HCT116 (cell line): ENCODE results near the gene FSIP1. TPM values are rescaled to one million over a fixed set of nuclear protein-coding genes. Genes with fewer than 3 reads are reported as not detected.

Experiments used
- ATAC-seq: fragments of 200-7000 bp; cut with Tn5 transposase; 2 replicates; pipeline ENCODE4 v1.9.1; 2020; ENCODE audit warnings: mild to moderate bottlenecking, moderate library complexity
- BruUV-seq: library from RNA; stranded (reverse); fragments of 400-500 nt; replicated peaks from 2 replicates; lab custom pipeline; 2021; lab: Mats Ljungman, UMichigan
- CTCF ChIA-PET: fragments of 300-600 bp; sonication (Branson Sonifier 250); formaldehyde crosslinking; loops from one replicate; lab custom pipeline; 2021; ENCODE audit warnings: antibody characterized with exemption; lab: Charles Lee
- POLR2A ChIA-PET: fragments of 300-600, 350-600 bp; sonication (Branson Sonifier 250); formaldehyde crosslinking; loops from one replicate; lab custom pipeline; 2021; ENCODE audit warnings: antibody characterized with exemption; lab: Charles Lee
- RAD21 ChIA-PET, 2 experiments: fragments of 300-600 bp; sonication (Branson Sonifier 250); formaldehyde crosslinking; loops; one replicate each; lab custom pipeline; 2023; ENCODE audit warnings: low total read pairs in 2 of 2; ENCODE audit not compliant: uncharacterized antibody in 2 of 2, unreplicated experiment in 2 of 2, low non-redundant PET in 1 of 2; lab: Charles Lee
- DNase-seq: peaks from one replicate; pipeline ENCODE4 v3.0.0-alpha.2; 2010; ENCODE audit warnings: low read depth, low spot score
- H2AFZ ChIP-seq: fragments of 200-600 bp; shearing (Covaris generic), sonication (generic); 2 replicates; pipeline ENCODE4 v1.6.1; 2017; ENCODE audit warnings: low read depth, mixed run types, mixed read lengths, antibody characterized with exemption, low read length; ENCODE audit not compliant: poor library complexity, severe bottlenecking
- H3K27ac ChIP-seq: 2 replicates; pipeline ENCODE4 v1.5.1; 2012; ENCODE audit warnings: low read depth, low read length
- H3K27me3 ChIP-seq: fragments of 200-600 bp; sonication (generic); 2 replicates; pipeline ENCODE4 v1.6.1; 2016; ENCODE audit warnings: mixed run types, low read length, mixed read lengths; ENCODE audit not compliant: insufficient read depth
- H3K36me3 ChIP-seq, 2 experiments: fragments of 200-500 bp in 1 of 2; fragments of 200-600 bp in 1 of 2; sonication (Bioruptor generic) in 1 of 2; sonication (generic) in 1 of 2; 2 replicates each; pipeline versions ENCODE4 v1.5.1 to v1.6.1; 2014 to 2016; ENCODE audit warnings: low read length in 2 of 2, inconsistent platforms in 1 of 2, mixed read lengths in 1 of 2, mixed run types in 1 of 2; ENCODE audit not compliant: insufficient read depth in 2 of 2, control insufficient read depth in 1 of 2
- H3K4me1 ChIP-seq, 2 experiments: fragments of 200-600 bp in 1 of 2; sonication (generic) in 1 of 2; 2 replicates each; pipeline versions ENCODE4 v1.5.1 to v1.6.1; 2012 to 2017; ENCODE audit warnings: low read length in 2 of 2, inconsistent platforms in 1 of 2, mild to moderate bottlenecking in 1 of 2, mixed read lengths in 1 of 2, mixed run types in 1 of 2, moderate library complexity in 1 of 2; ENCODE audit not compliant: insufficient read depth in 2 of 2, control insufficient read depth in 1 of 2
- H3K4me2 ChIP-seq: fragments of 200-600 bp; sonication (generic); 2 replicates; pipeline ENCODE4 v1.6.1; 2017; ENCODE audit warnings: mixed run types, low read length, mixed read lengths
- H3K4me3 ChIP-seq, 2 experiments: fragments of 200-600 bp in 1 of 2; sonication (generic) in 1 of 2; replicated peaks in 1 of 2; 2 replicates each; pipeline ENCODE4 v1.5.1; 2011 to 2016; ENCODE audit warnings: low read length in 2 of 2, control low read depth in 1 of 2, low read depth in 1 of 2, mild to moderate bottlenecking in 1 of 2, mixed read lengths in 1 of 2, mixed run types in 1 of 2
- H3K79me2 ChIP-seq: fragments of 200-600 bp; sonication (generic); 2 replicates; pipeline ENCODE4 v1.6.1; 2017; ENCODE audit warnings: mild to moderate bottlenecking, mixed run types, low read length, moderate library complexity, mixed read lengths; ENCODE audit not compliant: insufficient read depth
- H3K9ac ChIP-seq: fragments of 200-600 bp; sonication (generic); 2 replicates; pipeline ENCODE4 v1.6.1; 2016; ENCODE audit warnings: low read length, mixed read lengths
- H3K9me2 ChIP-seq: fragments of 200-600 bp; sonication (generic), shearing (Covaris generic); 2 replicates; pipeline ENCODE4 v1.6.1; 2017; ENCODE audit warnings: mixed run types, mild to moderate bottlenecking, moderate library complexity; ENCODE audit not compliant: insufficient read depth
- H3K9me3 ChIP-seq, 2 experiments: fragments of 200-500 bp in 1 of 2; fragments of 200-600 bp in 1 of 2; sonication (Bioruptor generic) in 1 of 2; sonication (generic) in 1 of 2; 2 replicates each; pipeline ENCODE4 v1.6.1; 2014 to 2017; ENCODE audit warnings: low read length in 2 of 2, mixed read lengths in 2 of 2, inconsistent platforms in 1 of 2, low read depth in 1 of 2, mild to moderate bottlenecking in 1 of 2, mixed run types in 1 of 2, moderate library complexity in 1 of 2; ENCODE audit not compliant: control insufficient read depth in 1 of 2, insufficient read depth in 1 of 2
- H4K20me1 ChIP-seq: fragments of 200-600 bp; sonication (generic), shearing (Covaris generic); 2 replicates; pipeline ENCODE4 v1.6.1; 2017; ENCODE audit warnings: mixed run types, mild to moderate bottlenecking, moderate library complexity; ENCODE audit not compliant: insufficient read depth
- ATF3 ChIP-seq: IDR thresholded peaks from 2 replicates; pipeline ENCODE4 v1.6.1; 2012
- ELF1 ChIP-seq: IDR thresholded peaks from 2 replicates; pipeline ENCODE4 v1.6.1; 2012; ENCODE audit warnings: low read depth, borderline replicate concordance
- EZH2phosphoT487 ChIP-seq: fragments of 200-600 bp; IDR thresholded peaks from 2 replicates; pipeline ENCODE4 v1.6.1; 2018; ENCODE audit warnings: antibody characterized with exemption, borderline replicate concordance
- FOSL1 ChIP-seq: IDR thresholded peaks from 2 replicates; pipeline ENCODE4 v1.6.1; 2012; ENCODE audit warnings: low read depth
- POLR2A ChIP-seq: IDR thresholded peaks from 2 replicates; pipeline ENCODE4 v1.7.0; 2011; ENCODE audit warnings: borderline replicate concordance; ENCODE audit not compliant: insufficient read depth, insufficient read length; ENCODE audit errors: extremely low read depth
- RAD21 ChIP-seq: IDR thresholded peaks from 2 replicates; pipeline ENCODE4 v1.6.1; 2012; ENCODE audit warnings: low read depth, mild to moderate bottlenecking
- REST ChIP-seq: IDR thresholded peaks from 2 replicates; pipeline ENCODE4 v1.6.1; 2012; ENCODE audit warnings: low read depth
- TCF7L2 ChIP-seq: IDR thresholded peaks from 2 replicates; pipeline ENCODE4 v1.7.0; 2011; ENCODE audit warnings: borderline replicate concordance, inconsistent platforms; ENCODE audit not compliant: insufficient read depth, insufficient read length; ENCODE audit errors: extremely low read depth
- YY1 ChIP-seq: IDR thresholded peaks from 2 replicates; pipeline ENCODE4 v1.6.1; 2011; ENCODE audit warnings: low read length, low read depth, moderate library complexity, mild to moderate bottlenecking; ENCODE audit not compliant: insufficient replicate concordance; ENCODE audit errors: extremely low read depth
- ZFX ChIP-seq: fragments of 450-650 bp; IDR thresholded peaks from 2 replicates; pipeline ENCODE4 v1.6.1; 2017
- intact Hi-C: fragments of 100-400 bp; cut with micrococcal nuclease; formaldehyde crosslinking; loops from 2 replicates; pipeline ENCODE4 v1.10.0; 2022
- total RNA-seq: library from RNA; stranded (reverse); gene quantifications from one replicate; pipeline ENCODE4 v1.2.1, GENCODE V29; 2021; ENCODE audit not compliant: unreplicated experiment

FSIP1 gene
- total RNA-seq, 1 experiment from 2014 or later = 0.42 TPM

- TF ChIP-seq POLR2A (no peak), REST (no peak), ATF3 (no peak), ZFX (no peak), FOSL1 (no peak)
- TF ChIP-seq, all 23 proteins: peak for 0
- H3K9me2 ChIP-seq = no peaks in the 10 kb centered on the region
- no peaks in the 10 kb centered on the region for H3K79me2 ChIP-seq
- no peak overlapping the region for H3K27ac ChIP-seq
- no peak for ATAC-seq
- H4K20me1 ChIP-seq = no peaks in the 10 kb centered on the region
- DNase-seq = no peak
- no peak overlapping the region for H3K9ac ChIP-seq
- ChIA-PET CTCF (interaction anchor here (1.4 kb wide), 1 partner anchor 143 kb away, joined by 3 read pairs; no protein-coding TSS in a partner anchor), POLR2A (no interaction called here), RAD21 (no interaction called here)
- H3K4me2 ChIP-seq = no peak overlapping the region
- no peaks in the 10 kb centered on the region for H3K36me3 ChIP-seq
- intact Hi-C loops = no loop called here
- no peaks in the 10 kb centered on the region; a peak in 1 of 4 replicates for H3K9me3 ChIP-seq
- no TSS peak for BruUV-seq
- peaks cover 0 to 7% of the 10 kb centered on the region in 2 experiments; a peak in 1 of 4 replicates for H3K4me1 ChIP-seq
- H3K4me3 ChIP-seq = no peak overlapping the region
- no peaks in the 10 kb centered on the region for H3K27me3 ChIP-seq
- H2AFZ ChIP-seq = no peak overlapping the region
Observed at GRCh38 chr15:39613271-39613670, 169.4 kb downstream of the FSIP1 start.

- CTCF ChIA-PET = no interaction called here
- no peak for TF ChIP-seq REST
- no peak for TF ChIP-seq YY1
- TF ChIP-seq TCF7L2 = no peak
- TF ChIP-seq ATF3 = no peak
- TF ChIP-seq RAD21 = no peak
- no peak for TF ChIP-seq ELF1
- no peak for TF ChIP-seq EZH2phosphoT487
Observed at GRCh38 chr15:39610665-39611064, 172.0 kb downstream of the FSIP1 start.

More at GRCh38 chr15:39610665-39611064, 172.0 kb downstream of the FSIP1 start:
- H3K4me1 ChIP-seq = no peaks in the 10 kb centered on the region
- BruUV-seq = no TSS peak
- no peak overlapping the region for H3K27ac ChIP-seq
- H2AFZ ChIP-seq = no peak overlapping the region
- H3K27me3 ChIP-seq = no peaks in the 10 kb centered on the region
- no peaks in the 10 kb centered on the region; the same call in 1 of the 2 replicates for H3K9me2 ChIP-seq
- H3K4me3 ChIP-seq = no peak overlapping the region
- POLR2A ChIA-PET = no interaction called here
- no peak for ATAC-seq
- no peak overlapping the region for H3K9ac ChIP-seq
- H3K9me3 ChIP-seq = no peaks in the 10 kb centered on the region; a peak in 1 of 4 replicates
- RAD21 ChIA-PET = no interaction called here
- no peaks in the 10 kb centered on the region for H3K79me2 ChIP-seq
- H4K20me1 ChIP-seq = no peaks in the 10 kb centered on the region
- no peaks in the 10 kb centered on the region for H3K36me3 ChIP-seq
- DNase-seq = no peak
- intact Hi-C loops = no loop called here
- no peak overlapping the region for H3K4me2 ChIP-seq
